Measurements from ENCODE around the gene LBR.

LBR gene

DNA sequence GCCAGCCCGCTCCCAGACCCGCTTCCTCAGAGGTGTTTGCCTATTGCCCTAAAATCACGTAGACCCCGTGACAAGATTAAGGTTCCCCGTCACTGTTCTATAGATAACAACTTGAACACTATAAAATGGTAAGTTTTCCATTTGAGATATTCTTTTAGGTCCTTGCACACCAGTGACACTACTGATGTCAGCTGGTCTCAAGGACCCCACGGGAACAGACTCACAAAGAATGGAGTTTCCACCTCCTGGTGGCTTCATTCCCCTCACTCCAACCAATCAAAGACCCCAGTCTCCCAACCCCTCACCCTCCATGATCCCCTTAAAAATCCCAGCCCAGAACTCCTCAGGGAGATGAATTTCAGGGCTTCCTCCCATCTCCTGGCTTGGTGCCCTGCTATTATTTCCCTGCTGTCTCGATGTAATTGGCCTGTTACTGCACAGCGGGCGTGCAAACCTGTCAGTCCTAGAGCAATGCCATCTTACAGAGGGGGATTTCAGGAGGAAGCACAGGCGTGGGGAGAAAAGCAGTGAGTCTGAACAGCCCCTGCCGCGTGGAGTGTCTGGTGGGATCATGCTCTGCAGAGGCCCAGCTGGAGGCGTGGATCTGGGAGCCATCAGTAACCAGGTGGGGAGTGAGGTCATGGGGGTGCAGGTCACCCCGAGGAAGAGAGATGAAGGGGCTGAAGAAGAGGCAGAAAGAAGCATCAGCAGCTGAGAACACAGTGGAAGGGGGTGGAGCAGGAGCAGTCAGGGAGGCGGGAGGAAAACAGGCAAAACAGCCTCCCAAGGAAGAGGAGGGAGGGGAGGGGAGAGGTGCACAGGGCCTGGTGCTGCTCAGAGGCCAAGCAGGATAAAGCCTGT lies 35.1 kb upstream of the LBR start:
- ChIA-PET CTCF (interaction anchor here (0.6 to 7.1 kb wide), 4 partner anchors 11 to 528 kb away, joined by 3 to 54 read pairs (median 3); no protein-coding TSS in a partner anchor), POLR2A (interaction anchor here (1.2 kb wide), 1 partner anchor 22 kb away, joined by 3 read pairs; no protein-coding TSS in a partner anchor)
- no peak overlapping the region; the same call in 1 of the 2 replicates for H3K27ac ChIP-seq (ENCODE audit: extremely low read depth, low read depth, low read length)
- H3K9me3 ChIP-seq (ENCODE audit: control insufficient read depth, insufficient read depth, low read depth, low read length) = no peaks in the 10 kb centered on the region
- H3K36me3 ChIP-seq (ENCODE audit: control insufficient read depth in 2 of 2, insufficient read depth in 1 of 2, low read length in 2 of 2) = no peaks in the 10 kb centered on the region
- no peak overlapping the region for H3K4me3 ChIP-seq (ENCODE audit: low read depth, low read length)
- peaks cover 28% of the 10 kb centered on the region for H3K4me1 ChIP-seq (ENCODE audit: control insufficient read depth, insufficient read depth, low read length)
- TF ChIP-seq ZNF701 (tag by site-specific recombination; IDR thresholded peaks at IDR 0.05) (no peak), ZNF639 (tag by site-specific recombination; IDR thresholded peaks at IDR 0.05) (no peak), ELK4 (IDR thresholded peaks at IDR 0.05; ENCODE audit: borderline replicate concordance, low read depth, low read length) (no peak), ZNF221 (tag by site-specific recombination; IDR thresholded peaks at IDR 0.05; ENCODE audit: borderline replicate concordance) (no peak), ZNF513 (tag by site-specific recombination; IDR thresholded peaks at IDR 0.05) (peak; percentile 81), ZFP37 (tag by site-specific recombination; IDR thresholded peaks at IDR 0.05) (peak; percentile 75; the same call in 1 of the 2 replicates), ZNF366 (tag by site-specific recombination; conservative IDR thresholded peaks at IDR 0.05) (0 out of 2 replicates have a peak, but pooled peaks have one; percentile 21), ZNF157 (tag by site-specific recombination; IDR thresholded peaks at IDR 0.05) (no peak), ZNF19 (tag by site-specific recombination; IDR thresholded peaks at IDR 0.05; ENCODE audit: low read depth) (no peak), ZFHX2 (tag by site-specific recombination; conservative IDR thresholded peaks at IDR 0.05) (peak; percentile 84), ZNF747 (tag by site-specific recombination; IDR thresholded peaks at IDR 0.05) (no peak), EGR2 (tag by site-specific recombination; IDR thresholded peaks at IDR 0.05; ENCODE audit: low read depth) (peak; percentile 68), BCL11B (tag by site-specific recombination; IDR thresholded peaks at IDR 0.05; ENCODE audit: low read depth) (no peak), ZNF600 (tag by site-specific recombination; IDR thresholded peaks at IDR 0.05) (peak; percentile 52; the same call in 1 of the 2 replicates), ZNF121 (tag by site-specific recombination; IDR thresholded peaks at IDR 0.05) (no peak), ZNF670 (tag by site-specific recombination; IDR thresholded peaks at IDR 0.05; ENCODE audit: low read depth) (no peak), ZNF623 (tag by site-specific recombination; IDR thresholded peaks at IDR 0.05) (no peak; the same call in 1 of the 2 replicates), SCRT1 (tag by site-specific recombination; IDR thresholded peaks at IDR 0.05; ENCODE audit: borderline replicate concordance) (peak; percentile 75), SCRT2 (tag by site-specific recombination; IDR thresholded peaks at IDR 0.05) (0 out of 2 replicates have a peak, but pooled peaks have one; percentile 65)
- TF ChIP-seq, protein P1, sequence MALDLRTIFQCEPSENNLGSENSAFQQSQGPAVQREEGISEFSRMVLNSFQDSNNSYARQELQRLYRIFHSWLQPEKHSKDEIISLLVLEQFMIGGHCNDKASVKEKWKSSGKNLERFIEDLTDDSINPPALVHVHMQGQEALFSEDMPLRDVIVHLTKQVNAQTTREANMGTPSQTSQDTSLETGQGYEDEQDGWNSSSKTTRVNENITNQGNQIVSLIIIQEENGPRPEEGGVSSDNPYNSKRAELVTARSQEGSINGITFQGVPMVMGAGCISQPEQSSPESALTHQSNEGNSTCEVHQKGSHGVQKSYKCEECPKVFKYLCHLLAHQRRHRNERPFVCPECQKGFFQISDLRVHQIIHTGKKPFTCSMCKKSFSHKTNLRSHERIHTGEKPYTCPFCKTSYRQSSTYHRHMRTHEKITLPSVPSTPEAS (tag by site-specific recombination; IDR thresholded peaks at IDR 0.05) = peak; percentile 22; the same call in 1 of the 2 replicates
- TF ChIP-seq, protein P2, sequence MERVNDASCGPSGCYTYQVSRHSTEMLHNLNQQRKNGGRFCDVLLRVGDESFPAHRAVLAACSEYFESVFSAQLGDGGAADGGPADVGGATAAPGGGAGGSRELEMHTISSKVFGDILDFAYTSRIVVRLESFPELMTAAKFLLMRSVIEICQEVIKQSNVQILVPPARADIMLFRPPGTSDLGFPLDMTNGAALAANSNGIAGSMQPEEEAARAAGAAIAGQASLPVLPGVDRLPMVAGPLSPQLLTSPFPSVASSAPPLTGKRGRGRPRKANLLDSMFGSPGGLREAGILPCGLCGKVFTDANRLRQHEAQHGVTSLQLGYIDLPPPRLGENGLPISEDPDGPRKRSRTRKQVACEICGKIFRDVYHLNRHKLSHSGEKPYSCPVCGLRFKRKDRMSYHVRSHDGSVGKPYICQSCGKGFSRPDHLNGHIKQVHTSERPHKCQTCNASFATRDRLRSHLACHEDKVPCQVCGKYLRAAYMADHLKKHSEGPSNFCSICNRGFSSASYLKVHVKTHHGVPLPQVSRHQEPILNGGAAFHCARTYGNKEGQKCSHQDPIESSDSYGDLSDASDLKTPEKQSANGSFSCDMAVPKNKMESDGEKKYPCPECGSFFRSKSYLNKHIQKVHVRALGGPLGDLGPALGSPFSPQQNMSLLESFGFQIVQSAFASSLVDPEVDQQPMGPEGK (tag by site-specific recombination; IDR thresholded peaks at IDR 0.05) = peak; percentile 63
- TF ChIP-seq, protein P3, sequence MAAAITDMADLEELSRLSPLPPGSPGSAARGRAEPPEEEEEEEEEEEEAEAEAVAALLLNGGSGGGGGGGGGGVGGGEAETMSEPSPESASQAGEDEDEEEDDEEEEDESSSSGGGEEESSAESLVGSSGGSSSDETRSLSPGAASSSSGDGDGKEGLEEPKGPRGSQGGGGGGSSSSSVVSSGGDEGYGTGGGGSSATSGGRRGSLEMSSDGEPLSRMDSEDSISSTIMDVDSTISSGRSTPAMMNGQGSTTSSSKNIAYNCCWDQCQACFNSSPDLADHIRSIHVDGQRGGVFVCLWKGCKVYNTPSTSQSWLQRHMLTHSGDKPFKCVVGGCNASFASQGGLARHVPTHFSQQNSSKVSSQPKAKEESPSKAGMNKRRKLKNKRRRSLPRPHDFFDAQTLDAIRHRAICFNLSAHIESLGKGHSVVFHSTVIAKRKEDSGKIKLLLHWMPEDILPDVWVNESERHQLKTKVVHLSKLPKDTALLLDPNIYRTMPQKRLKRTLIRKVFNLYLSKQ (tag by site-specific recombination; IDR thresholded peaks at IDR 0.05; ENCODE audit: borderline replicate concordance) = no peak
- TF ChIP-seq, protein P4, sequence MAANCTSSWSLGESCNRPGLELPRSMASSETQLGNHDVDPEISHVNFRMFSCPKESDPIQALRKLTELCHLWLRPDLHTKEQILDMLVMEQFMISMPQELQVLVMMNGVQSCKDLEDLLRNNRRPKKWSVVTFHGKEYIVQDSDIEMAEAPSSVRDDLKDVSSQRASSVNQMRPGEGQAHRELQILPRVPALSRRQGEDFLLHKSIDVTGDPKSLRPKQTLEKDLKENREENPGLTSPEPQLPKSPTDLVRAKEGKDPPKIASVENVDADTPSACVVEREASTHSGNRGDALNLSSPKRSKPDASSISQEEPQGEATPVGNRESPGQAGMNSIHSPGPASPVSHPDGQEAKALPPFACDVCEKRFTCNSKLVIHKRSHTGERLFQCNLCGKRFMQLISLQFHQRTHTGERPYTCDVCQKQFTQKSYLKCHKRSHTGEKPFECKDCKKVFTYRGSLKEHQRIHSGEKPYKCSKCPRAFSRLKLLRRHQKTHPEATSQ (tag by site-specific recombination; IDR thresholded peaks at IDR 0.05) = no peak
- TF ChIP-seq, protein P5, sequence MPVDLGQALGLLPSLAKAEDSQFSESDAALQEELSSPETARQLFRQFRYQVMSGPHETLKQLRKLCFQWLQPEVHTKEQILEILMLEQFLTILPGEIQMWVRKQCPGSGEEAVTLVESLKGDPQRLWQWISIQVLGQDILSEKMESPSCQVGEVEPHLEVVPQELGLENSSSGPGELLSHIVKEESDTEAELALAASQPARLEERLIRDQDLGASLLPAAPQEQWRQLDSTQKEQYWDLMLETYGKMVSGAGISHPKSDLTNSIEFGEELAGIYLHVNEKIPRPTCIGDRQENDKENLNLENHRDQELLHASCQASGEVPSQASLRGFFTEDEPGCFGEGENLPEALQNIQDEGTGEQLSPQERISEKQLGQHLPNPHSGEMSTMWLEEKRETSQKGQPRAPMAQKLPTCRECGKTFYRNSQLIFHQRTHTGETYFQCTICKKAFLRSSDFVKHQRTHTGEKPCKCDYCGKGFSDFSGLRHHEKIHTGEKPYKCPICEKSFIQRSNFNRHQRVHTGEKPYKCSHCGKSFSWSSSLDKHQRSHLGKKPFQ (tag by site-specific recombination; IDR thresholded peaks at IDR 0.05) = 0 out of 2 replicates have a peak, but pooled peaks have one; percentile 40

Measured in HEK293 (cell line).